Measurements from ENCODE around the gene SAMD8. TPM values are rescaled to one million over a fixed set of nuclear protein-coding genes. Genes with fewer than 3 reads are reported as not detected.

The SAMD8 gene
- total RNA-seq, 1 experiment from 2014 or later, result 32.0 TPM

- H3K4me1 ChIP-seq (ENCODE audit: control insufficient read depth, insufficient read depth, low read length), result no peaks in the 10 kb centered on the region
- H3K4me3 ChIP-seq (ENCODE audit: low read depth in 2 of 2, low read length in 2 of 2), result no peak overlapping the region
- intact Hi-C loops (cut with micrococcal nuclease; ENCODE audit: unreplicated experiment) (no loop called here), in situ Hi-C loops (cut with HindIII; ENCODE audit: low pct_unique_long_range_greater_than_20kb, low sequenced_read_pairs) (no loop called here)
- no peak overlapping the region for H3K27ac ChIP-seq (ENCODE audit: low read length)
- no peaks in the 10 kb centered on the region for H3K27me3 ChIP-seq (ENCODE audit: control insufficient read depth, insufficient read depth, low read length)
- H3K36me3 ChIP-seq (ENCODE audit: control insufficient read depth, insufficient read depth, low read length), result no peaks in the 10 kb centered on the region
- BruUV-seq (replicated peaks), result no TSS peak
- ChIA-PET CTCF (no interaction called here), POLR2A (no interaction called here)
- DNase-seq (ENCODE audit: low read depth, low spot score) (no peak), ATAC-seq (no peak)
- H3K9me3 ChIP-seq (ENCODE audit: control insufficient read depth, insufficient read depth, low read depth, low read length), result no peaks in the 10 kb centered on the region
- TF ChIP-seq TCF7L2 (IDR thresholded peaks at IDR 0.05; ENCODE audit: low read depth, low read length) (no peak), SIN3A (IDR thresholded peaks at IDR 0.05; ENCODE audit: borderline replicate concordance, insufficient read depth, low read depth, low read length) (no peak), POLR2AphosphoS5 (IDR thresholded peaks at IDR 0.05; ENCODE audit: low read depth, low read length) (no peak), REST (IDR thresholded peaks at IDR 0.05; ENCODE audit: insufficient read depth in 1 of 2, low read depth in 2 of 2, low read length in 1 of 2) (no peak), CTCF (IDR thresholded peaks at IDR 0.05) (no peak)
Measured at GRCh38 chr10:75176736-75177135, 65.3 kb downstream of the SAMD8 start.

- H3K4me1 ChIP-seq (ENCODE audit: control insufficient read depth, insufficient read depth, low read length), result no peaks in the 10 kb centered on the region
- no peak overlapping the region for H3K4me3 ChIP-seq (ENCODE audit: low read depth in 2 of 2, low read length in 2 of 2)
- ATAC-seq, result no peak
- no peak for DNase-seq (ENCODE audit: low read depth, low spot score)
- H3K27ac ChIP-seq (ENCODE audit: low read length), result no peak overlapping the region
- no TSS peak for BruUV-seq (replicated peaks)
- TF ChIP-seq CTCF (IDR thresholded peaks at IDR 0.05) (no peak), POLR2AphosphoS5 (IDR thresholded peaks at IDR 0.05; ENCODE audit: low read depth, low read length) (no peak), SIN3A (IDR thresholded peaks at IDR 0.05; ENCODE audit: borderline replicate concordance, insufficient read depth, low read depth, low read length) (no peak), REST (IDR thresholded peaks at IDR 0.05; ENCODE audit: insufficient read depth in 1 of 2, low read depth in 2 of 2, low read length in 1 of 2) (no peak), TCF7L2 (IDR thresholded peaks at IDR 0.05; ENCODE audit: low read depth, low read length) (no peak)
- H3K36me3 ChIP-seq (ENCODE audit: control insufficient read depth, insufficient read depth, low read length), result no peaks in the 10 kb centered on the region
- in situ Hi-C loops (cut with HindIII; ENCODE audit: low pct_unique_long_range_greater_than_20kb, low sequenced_read_pairs) (no loop called here), intact Hi-C loops (cut with micrococcal nuclease; ENCODE audit: unreplicated experiment) (no loop called here)
- no peaks in the 10 kb centered on the region for H3K9me3 ChIP-seq (ENCODE audit: control insufficient read depth, insufficient read depth, low read depth, low read length)
- no peaks in the 10 kb centered on the region for H3K27me3 ChIP-seq (ENCODE audit: control insufficient read depth, insufficient read depth, low read length)
- CTCF ChIA-PET, result no interaction called here
- POLR2A ChIA-PET, result interaction anchor here (0.7 kb wide), 1 partner anchor 20 kb away, joined by 5 read pairs; no protein-coding TSS in a partner anchor
Measured at GRCh38 chr10:75179657-75180177, 68.3 kb downstream of the SAMD8 start.

Data from Panc1 (cell line).